ENCODE data around the gene SH2D6.
"Not testable (repeated sequence)": the region's sequence is repeated elsewhere in the genome, so short reads cannot be mapped to it uniquely, and the experiment has no call there.

The SH2D6 gene

DNA sequence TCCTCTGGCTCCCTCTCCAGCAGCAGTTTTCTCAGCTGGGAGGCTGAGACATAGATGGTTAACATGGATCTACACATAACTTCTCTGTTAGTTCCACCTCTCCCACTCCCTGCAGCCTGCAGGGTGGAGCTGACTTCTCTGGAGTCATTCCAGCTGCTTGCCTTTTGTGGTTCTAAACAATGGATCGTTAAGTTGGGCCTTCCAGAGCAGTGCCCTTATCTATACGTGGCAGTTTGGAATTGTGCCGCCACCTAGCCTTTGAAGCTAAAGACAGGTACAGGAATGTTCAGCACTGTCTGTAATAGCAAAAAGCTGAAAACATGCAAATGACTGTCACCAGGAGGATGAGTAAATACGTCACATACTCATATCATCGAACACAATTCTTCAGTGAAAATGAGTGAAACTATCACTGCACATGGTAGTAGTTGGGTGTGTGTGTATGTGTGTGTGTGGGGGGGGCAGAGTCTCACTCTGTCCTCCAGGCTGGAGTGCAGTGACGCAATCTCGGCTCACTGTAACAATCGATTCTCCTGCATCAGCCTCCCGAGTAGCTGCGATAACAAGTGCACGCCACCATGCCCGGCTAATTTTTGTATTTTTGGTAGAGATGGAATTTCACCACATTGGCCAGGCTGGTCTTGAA, 50.3 kb downstream of the SH2D6 start:
- no peaks in the 10 kb centered on the region for H3K9me3 Mint-ChIP-seq
- H3K27ac Mint-ChIP-seq: no peak overlapping the region
- H3K27me3 Mint-ChIP-seq (ENCODE audit: low read depth): no peaks in the 10 kb centered on the region
- H3K4me3 Mint-ChIP-seq: no peak overlapping the region
- DNase-seq (ENCODE audit: low spot score): no peak
- no peaks in the 10 kb centered on the region for H3K4me1 Mint-ChIP-seq (ENCODE audit: low read depth)
- H3K36me3 Mint-ChIP-seq (ENCODE audit: low read depth): no peaks in the 10 kb centered on the region

GRCh38 chr2:85470850-85471800, 52.6 kb downstream of the SH2D6 start:
- no peaks in the 10 kb centered on the region for H3K9me3 Mint-ChIP-seq
- H3K4me1 Mint-ChIP-seq (ENCODE audit: low read depth): no peaks in the 10 kb centered on the region
- no peaks in the 10 kb centered on the region for H3K27me3 Mint-ChIP-seq (ENCODE audit: low read depth)
- H3K27ac Mint-ChIP-seq: no peak overlapping the region
- no peak for DNase-seq (ENCODE audit: low spot score)
- H3K36me3 Mint-ChIP-seq (ENCODE audit: low read depth): no peaks in the 10 kb centered on the region
- no peak overlapping the region for H3K4me3 Mint-ChIP-seq

DNA sequence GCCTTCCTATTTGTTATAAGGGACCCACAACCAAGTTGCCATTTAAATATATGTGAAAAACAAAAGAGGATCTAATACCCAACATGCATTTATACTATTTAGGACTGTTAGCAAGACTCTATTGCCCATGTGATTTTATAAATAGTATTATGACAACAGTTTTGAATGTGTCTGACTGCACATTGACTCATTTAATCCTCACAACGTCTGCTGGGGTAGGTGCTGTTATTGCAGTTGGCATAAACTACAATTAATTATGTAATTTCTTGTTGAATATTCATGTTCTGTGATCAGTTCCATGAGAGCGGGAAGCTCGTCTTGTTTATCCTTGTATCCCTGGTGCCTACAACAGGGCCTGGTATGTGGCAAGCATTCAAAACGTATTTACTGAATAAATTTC, 53.7 kb downstream of the SH2D6 start:
- Mint-ChIP-seq H3K4me1 (ENCODE audit: low read depth) (no peaks in the 10 kb centered on the region), H3K27ac (no peak overlapping the region), H3K27me3 (ENCODE audit: low read depth) (no peaks in the 10 kb centered on the region), H3K36me3 (ENCODE audit: low read depth) (no peaks in the 10 kb centered on the region), H3K4me3 (no peak overlapping the region), H3K9me3 (no peaks in the 10 kb centered on the region)
- DNase-seq (ENCODE audit: low spot score): no peak

DNA sequence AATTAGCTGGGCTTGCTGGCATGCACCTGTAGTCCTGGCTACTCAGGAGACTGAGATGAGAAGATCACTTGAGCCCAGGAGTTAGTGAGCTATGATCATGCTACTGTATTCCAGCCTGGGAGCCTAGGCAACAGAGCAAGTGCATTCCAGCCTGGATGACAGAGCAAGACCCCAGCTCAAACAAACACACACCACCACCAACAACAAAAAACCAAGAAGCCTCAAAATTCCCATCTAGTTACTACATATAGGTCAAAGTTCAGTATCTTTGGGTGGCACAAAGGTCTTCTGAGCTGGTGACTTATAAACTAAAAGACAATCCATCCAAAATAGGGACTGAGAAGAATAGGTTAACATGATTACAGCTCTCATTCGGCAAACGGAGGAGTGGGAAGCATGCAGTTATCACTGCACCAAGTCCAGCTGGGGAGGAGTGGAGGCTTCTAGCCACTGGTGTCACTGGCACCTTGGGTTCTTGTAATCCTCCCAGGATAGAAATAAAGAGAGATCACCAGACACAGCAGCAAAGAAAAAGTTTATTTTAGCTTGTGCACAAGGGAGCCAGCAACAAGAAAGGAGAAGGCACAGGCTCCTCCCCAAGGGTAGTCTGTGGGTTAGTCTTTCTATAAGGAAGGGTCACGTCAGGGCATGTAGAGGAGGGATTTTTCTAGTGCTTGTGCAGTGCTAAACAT, 57.4 kb downstream of the SH2D6 start:
- no peaks in the 10 kb centered on the region for H3K27me3 Mint-ChIP-seq (ENCODE audit: low read depth)
- no peaks in the 10 kb centered on the region for H3K4me1 Mint-ChIP-seq (ENCODE audit: low read depth)
- no peak overlapping the region for H3K4me3 Mint-ChIP-seq
- H3K9me3 Mint-ChIP-seq: no peaks in the 10 kb centered on the region
- H3K36me3 Mint-ChIP-seq (ENCODE audit: low read depth): no peaks in the 10 kb centered on the region
- H3K27ac Mint-ChIP-seq: no peak overlapping the region
- no peak for DNase-seq (ENCODE audit: low spot score)

GRCh38 chr2:85476624-85477023, 58.1 kb downstream of the SH2D6 start:
- H3K36me3 Mint-ChIP-seq (ENCODE audit: low read depth): no peaks in the 10 kb centered on the region
- H3K9me3 Mint-ChIP-seq: no peaks in the 10 kb centered on the region
- H3K27me3 Mint-ChIP-seq (ENCODE audit: low read depth): peaks cover 3% of the 10 kb centered on the region
- H3K27ac Mint-ChIP-seq: no peak overlapping the region
- no peaks in the 10 kb centered on the region for H3K4me1 Mint-ChIP-seq (ENCODE audit: low read depth)
- no peak for DNase-seq (ENCODE audit: low spot score)
- H3K4me3 Mint-ChIP-seq: no peak overlapping the region

DNA sequence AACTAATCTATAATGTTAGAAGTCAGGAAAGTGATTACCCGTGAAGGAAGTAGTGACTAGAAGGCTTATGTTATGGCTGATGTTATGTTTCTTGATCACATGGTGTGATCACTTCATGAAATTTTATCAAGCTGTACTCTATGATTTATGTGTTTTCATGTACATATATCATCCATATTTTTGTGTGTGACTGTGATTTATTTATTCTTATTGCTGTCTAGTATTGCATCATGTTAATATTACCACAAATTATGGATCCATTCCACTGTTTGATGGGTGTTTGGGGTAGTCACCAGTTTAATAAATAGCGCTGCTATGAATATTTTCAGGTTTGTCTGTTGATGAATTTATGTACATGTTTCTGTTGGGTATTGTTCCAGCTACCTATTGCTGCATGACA, 59.4 kb downstream of the SH2D6 start:
- peaks cover 3% of the 10 kb centered on the region for H3K27me3 Mint-ChIP-seq (ENCODE audit: low read depth)
- no peaks in the 10 kb centered on the region for H3K4me1 Mint-ChIP-seq (ENCODE audit: low read depth)
- H3K36me3 Mint-ChIP-seq (ENCODE audit: low read depth): no peaks in the 10 kb centered on the region
- H3K4me3 Mint-ChIP-seq: no peak overlapping the region
- no peak for DNase-seq (ENCODE audit: low spot score)
- H3K27ac Mint-ChIP-seq: no peak overlapping the region
- H3K9me3 Mint-ChIP-seq: no peaks in the 10 kb centered on the region

DNA sequence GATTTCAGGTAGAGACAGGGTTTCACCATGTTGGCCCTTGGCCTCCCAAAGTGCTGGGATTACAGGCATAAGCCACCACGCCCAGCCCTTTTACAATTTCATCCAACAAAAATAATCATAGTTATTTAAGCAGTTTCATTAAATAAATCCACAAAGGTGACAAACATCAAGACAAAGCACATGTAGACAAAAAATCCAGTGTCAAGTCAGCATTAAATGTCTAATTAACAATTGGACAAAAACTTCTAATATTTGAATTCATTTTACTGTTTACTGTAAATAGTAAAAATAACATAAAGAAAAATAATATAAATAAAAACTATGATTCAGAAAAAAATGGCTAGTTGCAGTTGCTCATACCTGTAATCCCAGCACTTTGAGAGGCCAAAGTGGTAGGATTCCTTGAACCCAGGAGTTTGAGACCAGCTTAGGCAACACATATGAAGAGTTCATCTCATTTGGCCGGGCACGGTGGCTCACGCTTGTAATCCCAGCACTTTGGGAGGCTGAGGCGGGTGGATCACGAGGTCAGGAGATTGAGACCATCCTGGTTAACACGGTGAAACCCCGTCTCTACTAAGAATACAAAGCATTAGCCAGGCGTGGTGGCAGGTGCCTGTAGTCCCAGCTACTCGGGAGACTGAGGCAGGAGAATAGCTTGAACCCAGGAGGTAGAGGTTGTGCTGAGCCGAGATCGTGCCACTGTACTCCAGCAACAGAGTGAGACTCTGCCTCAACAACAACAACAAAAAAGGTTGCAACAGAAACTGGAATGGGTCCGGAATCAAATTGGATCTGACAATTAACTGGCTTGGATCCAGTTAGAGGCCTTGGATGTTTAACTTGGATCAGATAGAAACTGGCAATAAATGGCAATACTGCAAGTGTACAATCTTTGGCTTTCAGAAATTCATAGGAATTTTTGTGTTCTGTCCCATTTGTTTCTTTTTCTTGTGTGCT, 63.6 kb downstream of the SH2D6 start:
- H3K36me3 Mint-ChIP-seq (ENCODE audit: low read depth): peaks cover 2% of the 10 kb centered on the region
- H3K9me3 Mint-ChIP-seq: no peaks in the 10 kb centered on the region
- DNase-seq (ENCODE audit: low spot score): no peak
- no peak overlapping the region for H3K27ac Mint-ChIP-seq
- H3K27me3 Mint-ChIP-seq (ENCODE audit: low read depth): peaks cover 3% of the 10 kb centered on the region
- H3K4me1 Mint-ChIP-seq (ENCODE audit: low read depth): no peaks in the 10 kb centered on the region
- no peak overlapping the region for H3K4me3 Mint-ChIP-seq

DNA sequence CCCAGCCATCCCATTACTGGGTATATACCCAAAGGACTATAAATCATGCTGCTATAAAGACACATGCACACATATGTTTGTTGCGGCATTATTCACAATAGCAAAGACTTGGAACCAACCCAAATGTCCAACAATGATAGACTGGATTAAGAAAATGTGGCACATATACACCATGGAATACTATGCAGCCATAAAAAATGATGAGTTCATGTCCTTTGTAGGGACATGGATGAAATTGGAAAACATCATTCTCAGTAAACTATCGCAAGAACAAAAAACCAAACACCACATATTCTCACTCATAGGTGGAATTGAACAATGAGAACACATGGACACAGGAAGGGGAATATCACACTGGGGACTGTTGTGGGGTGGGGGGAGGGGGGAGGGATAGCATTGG, 66.1 kb downstream of the SH2D6 start:
- H3K4me1 Mint-ChIP-seq (ENCODE audit: low read depth); H3K36me3 Mint-ChIP-seq (ENCODE audit: low read depth); H3K27ac Mint-ChIP-seq; H3K4me3 Mint-ChIP-seq; H3K9me3 Mint-ChIP-seq; DNase-seq (ENCODE audit: low spot score); H3K27me3 Mint-ChIP-seq (ENCODE audit: low read depth): not testable (repeated sequence)

DNA sequence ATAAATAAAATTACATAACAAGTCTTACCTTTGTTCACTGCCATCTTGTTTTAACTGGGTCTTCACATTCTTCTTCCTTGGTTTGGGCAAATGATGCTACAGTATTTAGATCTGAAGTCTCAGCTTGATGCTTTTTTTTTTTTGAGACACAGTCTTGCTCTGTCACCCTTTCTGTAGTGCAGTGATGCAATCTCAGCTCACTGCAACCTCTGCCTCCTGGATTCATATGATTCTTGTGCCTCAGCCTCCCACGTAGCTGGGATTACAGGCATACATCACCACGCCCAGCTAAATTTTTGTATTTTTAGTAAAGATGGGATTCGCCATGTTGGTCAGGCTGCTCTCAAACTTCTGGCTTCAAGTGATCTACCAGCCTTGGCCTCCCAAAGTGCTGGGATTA, 67.3 kb downstream of the SH2D6 start:
- H3K36me3 Mint-ChIP-seq (ENCODE audit: low read depth): peaks cover 2% of the 10 kb centered on the region
- H3K4me3 Mint-ChIP-seq: no peak overlapping the region
- no peaks in the 10 kb centered on the region for H3K9me3 Mint-ChIP-seq
- peak overlapping the region; percentile 43 for H3K27ac Mint-ChIP-seq
- no peaks in the 10 kb centered on the region for H3K4me1 Mint-ChIP-seq (ENCODE audit: low read depth)
- peaks cover 3% of the 10 kb centered on the region for H3K27me3 Mint-ChIP-seq (ENCODE audit: low read depth)
- DNase-seq (ENCODE audit: low spot score): no peak

Data from T-helper 2 cell treated with Interferon-gamma antibody and Interleukin-4, amounts not matched to agents 5 μg/mL and 100 μg/mL, for 36 hours (primary cell).